Myocyte (in vitro differentiated cells): ENCODE results near the gene RAB33B. TPM values are rescaled to one million over a fixed set of nuclear protein-coding genes. Genes with fewer than 3 reads are reported as not detected.
"Not testable (repeated sequence)": the region's sequence is repeated elsewhere in the genome, so short reads cannot be mapped to it uniquely, and the experiment has no call there.

Experiments
- DNase-seq: peaks from one replicate; pipeline ENCODE4 v3.0.0-alpha.2; 2012; ENCODE audit warnings: low read depth
- polyA plus RNA-seq: library from polyadenylated mRNA; unstranded; fragments of >200 nt; gene quantifications from one replicate; pipeline ENCODE4 v1.2.1, GENCODE V29; 2012; ENCODE audit warnings: missing spikeins
- total RNA-seq: library from RNA; depleted of rRNA; stranded (reverse); fragments of >200 nt; gene quantifications from 2 replicates; pipeline ENCODE4 v1.2.3, GENCODE V29; 2014

Gene RAB33B
- 6.2 and 7.0 TPM in 2 replicates for total RNA-seq
- 4.2 TPM for polyA plus RNA-seq

GRCh38 chr4:139454111-139455045 is at the start of gene RAB33B:
Gene RAB33B, plus strand, starts transcription at chr4:139454121. Its CDS starts 75 bp downstream, at chr4:139454196.
- no peak for DNase-seq

- no peak for DNase-seq
Observed at GRCh38 chr4:139410312-139410711, 43.6 kb upstream of the RAB33B start.

GRCh38 chr4:139414671-139415210 is 39.2 kb upstream of the RAB33B start:
- DNase-seq = not testable (repeated sequence)

GRCh38 chr4:139416073-139416673 is 37.7 kb upstream of the RAB33B start:
- peak; percentile 30 for DNase-seq

- DNase-seq = peak; percentile 49
Observed at GRCh38 chr4:139419388-139419914, 34.5 kb upstream of the RAB33B start.

GRCh38 chr4:139420652-139421051 is 33.3 kb upstream of the RAB33B start:
- no peak for DNase-seq

GRCh38 chr4:139436122-139436521 is 17.8 kb upstream of the RAB33B start:
- DNase-seq = no peak

- no peak for DNase-seq
Observed at GRCh38 chr4:139438141-139438540, 15.8 kb upstream of the RAB33B start.

- DNase-seq = peak; percentile 75
Observed at GRCh38 chr4:139441029-139441428, 12.9 kb upstream of the RAB33B start.

GRCh38 chr4:139443661-139444060 is 10.3 kb upstream of the RAB33B start:
- DNase-seq = no peak

- DNase-seq = peak; percentile 53
Observed at GRCh38 chr4:139444881-139445280, 9.0 kb upstream of the RAB33B start.

- DNase-seq = not testable (repeated sequence)
Observed at GRCh38 chr4:139447078-139447477, 6.8 kb upstream of the RAB33B start.

- no peak for DNase-seq
Observed at GRCh38 chr4:139450586-139450985, 3.3 kb upstream of the RAB33B start.

- DNase-seq = no peak
Observed at GRCh38 chr4:139451997-139452396, 1.9 kb upstream of the RAB33B start.

GRCh38 chr4:139453041-139453370 is 915 bp upstream of the RAB33B start:
- no peak for DNase-seq

GRCh38 chr4:139453371-139454110 is 380 bp upstream of the RAB33B start:
- DNase-seq = peak; percentile 98

GRCh38 chr4:139455126-139455538 is 1.2 kb downstream of the RAB33B start:
- no peak for DNase-seq

GRCh38 chr4:139457318-139457717 is 3.4 kb downstream of the RAB33B start:
- no peak for DNase-seq

GRCh38 chr4:139458543-139458942 is 4.6 kb downstream of the RAB33B start:
- no peak for DNase-seq

- DNase-seq = no peak
Observed at GRCh38 chr4:139458999-139459398, 5.1 kb downstream of the RAB33B start.

- no peak for DNase-seq
Observed at GRCh38 chr4:139460565-139460964, 6.6 kb downstream of the RAB33B start.
